ENCODE measurements around the gene ADARB1. TPM values are rescaled to one million over a fixed set of nuclear protein-coding genes. Genes with fewer than 3 reads are reported as not detected.

Gene ADARB1
- total RNA-seq, 1 experiment from 2014 or later, result 31.9 TPM

GRCh38 chr21:45228171-45228641 lies 153.8 kb downstream of the ADARB1 start:
- POLR2A ChIA-PET (ENCODE audit: low non-redundant PET), result no interaction called here

GRCh38 chr21:45228656-45229240 lies 154.4 kb downstream of the ADARB1 start:
- H3K27ac ChIP-seq (ENCODE audit: low read depth, low read length, poor library complexity, severe bottlenecking), result no peak overlapping the region
- POLR2A ChIA-PET (ENCODE audit: low non-redundant PET), result no interaction called here

More at GRCh38 chr21:45228171-45228641, 153.8 kb downstream of the ADARB1 start:
- Histone ChIP-seq H3K4me3 (ENCODE audit: low read depth, low read length, poor library complexity, severe bottlenecking) (no peak overlapping the region), H3K27me3 (replicated peaks; ENCODE audit: insufficient read depth, low read depth, low read length, poor library complexity) (no peaks in the 10 kb centered on the region), H3K36me3 (ENCODE audit: insufficient read depth, low read length, poor library complexity, severe bottlenecking) (no peaks in the 10 kb centered on the region), H3K9me3 (ENCODE audit: low read depth, low read length, poor library complexity, severe bottlenecking) (no peaks in the 10 kb centered on the region), H3K27ac (ENCODE audit: low read depth, low read length, poor library complexity, severe bottlenecking) (no peak overlapping the region), H3K4me1 (ENCODE audit: insufficient read depth, low read length, poor library complexity, severe bottlenecking) (peaks cover 5% of the 10 kb centered on the region)
- no peak for TF ChIP-seq EZH2 (IDR thresholded peaks at IDR 0.05; ENCODE audit: borderline replicate concordance, low read depth, low read length, poor library complexity, severe bottlenecking)
- TF ChIP-seq, protein P1, sequence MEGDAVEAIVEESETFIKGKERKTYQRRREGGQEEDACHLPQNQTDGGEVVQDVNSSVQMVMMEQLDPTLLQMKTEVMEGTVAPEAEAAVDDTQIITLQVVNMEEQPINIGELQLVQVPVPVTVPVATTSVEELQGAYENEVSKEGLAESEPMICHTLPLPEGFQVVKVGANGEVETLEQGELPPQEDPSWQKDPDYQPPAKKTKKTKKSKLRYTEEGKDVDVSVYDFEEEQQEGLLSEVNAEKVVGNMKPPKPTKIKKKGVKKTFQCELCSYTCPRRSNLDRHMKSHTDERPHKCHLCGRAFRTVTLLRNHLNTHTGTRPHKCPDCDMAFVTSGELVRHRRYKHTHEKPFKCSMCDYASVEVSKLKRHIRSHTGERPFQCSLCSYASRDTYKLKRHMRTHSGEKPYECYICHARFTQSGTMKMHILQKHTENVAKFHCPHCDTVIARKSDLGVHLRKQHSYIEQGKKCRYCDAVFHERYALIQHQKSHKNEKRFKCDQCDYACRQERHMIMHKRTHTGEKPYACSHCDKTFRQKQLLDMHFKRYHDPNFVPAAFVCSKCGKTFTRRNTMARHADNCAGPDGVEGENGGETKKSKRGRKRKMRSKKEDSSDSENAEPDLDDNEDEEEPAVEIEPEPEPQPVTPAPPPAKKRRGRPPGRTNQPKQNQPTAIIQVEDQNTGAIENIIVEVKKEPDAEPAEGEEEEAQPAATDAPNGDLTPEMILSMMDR (conservative IDR thresholded peaks at IDR 0.05; ENCODE audit: low read depth, low read length), result no peak
- BruUV-seq (replicated peaks), result no TSS peak
- CTCF ChIA-PET, result no interaction called here
- intact Hi-C loops (cut with micrococcal nuclease; ENCODE audit: unreplicated experiment), result no loop called here
- DNase-seq (ENCODE audit: low spot score), result peak; percentile 41

DNA sequence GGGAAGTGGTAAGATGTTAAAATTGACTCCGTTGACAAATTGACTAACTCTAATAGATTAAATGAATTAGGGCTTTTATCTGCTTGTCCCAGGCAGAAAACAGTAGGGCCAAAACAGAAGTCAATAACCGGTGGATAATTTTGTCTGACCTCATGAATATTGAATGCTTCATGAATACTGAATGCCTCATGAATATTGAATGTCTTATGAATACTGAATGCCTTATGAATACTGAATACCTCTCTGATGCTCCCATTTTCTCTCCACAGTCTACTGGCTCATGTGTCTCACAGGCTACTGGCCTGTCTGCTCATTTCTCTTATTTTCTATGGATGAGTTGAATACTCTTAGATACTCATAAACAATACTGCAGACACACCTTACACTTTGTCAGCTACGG lies 157.3 kb downstream of the ADARB1 start:
- no peak overlapping the region for H3K4me3 ChIP-seq (ENCODE audit: low read depth, low read length, poor library complexity, severe bottlenecking)
- CTCF ChIA-PET, result no interaction called here
- no peaks in the 10 kb centered on the region for H3K27me3 ChIP-seq (replicated peaks; ENCODE audit: insufficient read depth, low read depth, low read length, poor library complexity)
- no peak overlapping the region for H3K27ac ChIP-seq (ENCODE audit: low read depth, low read length, poor library complexity, severe bottlenecking)
- H3K9me3 ChIP-seq (ENCODE audit: low read depth, low read length, poor library complexity, severe bottlenecking), result no peaks in the 10 kb centered on the region
- no TSS peak for BruUV-seq (replicated peaks)
- intact Hi-C loops (cut with micrococcal nuclease; ENCODE audit: unreplicated experiment), result no loop called here
- no peaks in the 10 kb centered on the region for H3K36me3 ChIP-seq (ENCODE audit: insufficient read depth, low read length, poor library complexity, severe bottlenecking)
- peak; percentile 34 for DNase-seq (ENCODE audit: low spot score)
- H3K4me1 ChIP-seq (ENCODE audit: insufficient read depth, low read length, poor library complexity, severe bottlenecking), result peaks cover 5% of the 10 kb centered on the region
- TF ChIP-seq, protein P1 (conservative IDR thresholded peaks at IDR 0.05; ENCODE audit: low read depth, low read length), result no peak
- TF ChIP-seq EZH2 (IDR thresholded peaks at IDR 0.05; ENCODE audit: borderline replicate concordance, low read depth, low read length, poor library complexity, severe bottlenecking), result no peak
- POLR2A ChIA-PET (ENCODE audit: low non-redundant PET), result no interaction called here

More at GRCh38 chr21:45228656-45229240, 154.4 kb downstream of the ADARB1 start:
- TF ChIP-seq, protein P1 (conservative IDR thresholded peaks at IDR 0.05; ENCODE audit: low read depth, low read length), result no peak
- TF ChIP-seq EZH2 (IDR thresholded peaks at IDR 0.05; ENCODE audit: borderline replicate concordance, low read depth, low read length, poor library complexity, severe bottlenecking), result no peak
- Histone ChIP-seq H3K27me3 (replicated peaks; ENCODE audit: insufficient read depth, low read depth, low read length, poor library complexity) (no peaks in the 10 kb centered on the region), H3K9me3 (ENCODE audit: low read depth, low read length, poor library complexity, severe bottlenecking) (no peaks in the 10 kb centered on the region), H3K36me3 (ENCODE audit: insufficient read depth, low read length, poor library complexity, severe bottlenecking) (no peaks in the 10 kb centered on the region), H3K4me1 (ENCODE audit: insufficient read depth, low read length, poor library complexity, severe bottlenecking) (peaks cover 5% of the 10 kb centered on the region), H3K4me3 (ENCODE audit: low read depth, low read length, poor library complexity, severe bottlenecking) (no peak overlapping the region)
- intact Hi-C loops (cut with micrococcal nuclease; ENCODE audit: unreplicated experiment), result no loop called here
- DNase-seq (ENCODE audit: low spot score), result no peak
- CTCF ChIA-PET, result no interaction called here
- no TSS peak for BruUV-seq (replicated peaks)
